Endothelial cell of umbilical vein (primary cell): ENCODE measurements around the gene LHX6. TPM values are rescaled to one million over a fixed set of nuclear protein-coding genes. Genes with fewer than 3 reads are reported as not detected.

Experiments
- BruUV-seq: library from RNA; stranded (reverse); fragments of 400-500 nt; replicated peaks from 2 replicates; lab custom pipeline; 2021; lab: Mats Ljungman, UMichigan
- CTCF ChIA-PET: fragments of 300-600, 350-600 bp; sonication (Branson Sonifier 250); formaldehyde crosslinking; loops from one replicate; lab custom pipeline; 2021; ENCODE audit warnings: antibody characterized with exemption, inconsistent platforms; lab: Charles Lee
- POLR2A ChIA-PET: fragments of 300-600, 350-600 bp; sonication (Branson Sonifier 250); formaldehyde crosslinking; loops from one replicate; lab custom pipeline; 2021; ENCODE audit warnings: antibody characterized with exemption, inconsistent platforms; lab: Charles Lee
- DNase-seq: peaks from one replicate; pipeline ENCODE4 v3.0.0-alpha.2; 2011; ENCODE audit warnings: low read depth, low spot score
- FAIRE-seq: peaks from 2 replicates; lab custom pipeline; 2011; peaks lifted over from hg19 to GRCh38; lab: Jason Lieb, UNC
- H2AFZ ChIP-seq: 2 replicates; pipeline ENCODE4 v1.6.0; 2012; ENCODE audit warnings: low read depth, low read length, control low read depth, inconsistent platforms
- H3K27ac ChIP-seq: 2 replicates; pipeline ENCODE4 v1.5.1; 2011; ENCODE audit warnings: low read depth, mild to moderate bottlenecking, control low read depth, low read length, moderate library complexity; ENCODE audit not compliant: insufficient read depth
- H3K27me3 ChIP-seq, 2 experiments: 2 replicates each; pipeline versions ENCODE4 v1.6.0 to v1.6.1; 2011; ENCODE audit warnings: low read length in 2 of 2, mixed read lengths in 1 of 2; ENCODE audit not compliant: control insufficient read depth in 2 of 2, insufficient read depth in 2 of 2
- H3K36me3 ChIP-seq, 2 experiments: 2 replicates in 1 of 2; 3 replicates in 1 of 2; pipeline ENCODE4 v1.5.1; 2011; ENCODE audit warnings: low read length in 2 of 2, mild to moderate bottlenecking in 1 of 2, moderate library complexity in 1 of 2; ENCODE audit not compliant: control insufficient read depth in 2 of 2, insufficient read depth in 2 of 2; ENCODE audit errors: extremely low read depth in 1 of 2
- H3K4me1 ChIP-seq: 3 replicates; pipeline ENCODE4 v1.5.1; 2011; ENCODE audit warnings: mild to moderate bottlenecking, low read length; ENCODE audit not compliant: control insufficient read depth, insufficient read depth; ENCODE audit errors: extremely low read depth
- H3K4me2 ChIP-seq: 2 replicates; pipeline ENCODE4 v1.6.1; 2011; ENCODE audit warnings: low read length, control low read depth, mixed read lengths; ENCODE audit not compliant: insufficient read depth
- H3K4me3 ChIP-seq, 3 experiments: fragments of 200-600 bp in 1 of 3; sonication (generic), shearing (Covaris generic) in 1 of 3; replicated peaks in 1 of 3; 2 replicates each; pipeline ENCODE4 v1.5.1; 2011 to 2016; ENCODE audit warnings: control low read depth in 3 of 3, low read length in 3 of 3, mild to moderate bottlenecking in 2 of 3, inconsistent platforms in 1 of 3, low read depth in 1 of 3, moderate library complexity in 1 of 3; ENCODE audit not compliant: insufficient read depth in 1 of 3
- H3K79me2 ChIP-seq: 2 replicates; pipeline ENCODE4 v1.6.0; 2012; ENCODE audit warnings: low read length, inconsistent platforms; ENCODE audit not compliant: control insufficient read depth, insufficient read depth
- H3K9ac ChIP-seq: replicated peaks from 2 replicates; pipeline ENCODE3; 2011; ENCODE audit warnings: low read length, control low read depth; ENCODE audit not compliant: insufficient read depth; ENCODE audit errors: extremely low read depth
- H3K9me1 ChIP-seq: replicated peaks from 3 replicates; pipeline ENCODE4 v1.6.0; 2011; ENCODE audit warnings: mild to moderate bottlenecking, low read length; ENCODE audit not compliant: control insufficient read depth, insufficient read depth; ENCODE audit errors: extremely low read depth
- H3K9me3 ChIP-seq: replicated peaks from 2 replicates; pipeline ENCODE4 v1.5.1; 2012; ENCODE audit warnings: low read length, inconsistent platforms; ENCODE audit not compliant: control insufficient read depth, insufficient read depth
- H4K20me1 ChIP-seq: replicated peaks from 2 replicates; pipeline ENCODE3; 2011; ENCODE audit warnings: mild to moderate bottlenecking, low read length; ENCODE audit not compliant: control insufficient read depth, insufficient read depth; ENCODE audit errors: extremely low read depth
- EZH2 ChIP-seq: IDR thresholded peaks from 2 replicates; pipeline ENCODE4 v1.6.1; 2012; ENCODE audit warnings: borderline replicate concordance, low read depth, mild to moderate bottlenecking, moderate library complexity, low read length, inconsistent platforms; ENCODE audit not compliant: severe bottlenecking
- FOS ChIP-seq: IDR thresholded peaks from 2 replicates; pipeline ENCODE4 v1.6.1; 2011; ENCODE audit warnings: mild to moderate bottlenecking, low read length, moderate library complexity, borderline replicate concordance; ENCODE audit not compliant: insufficient read depth
- GATA2 ChIP-seq: IDR thresholded peaks from 2 replicates; pipeline ENCODE4 v1.7.0; 2011; ENCODE audit warnings: low read depth, mild to moderate bottlenecking, moderate library complexity, mixed read lengths, low read length; ENCODE audit not compliant: insufficient read length, insufficient read depth
- JUN ChIP-seq: IDR thresholded peaks from 2 replicates; pipeline ENCODE4 v1.6.1; 2011; ENCODE audit warnings: borderline replicate concordance, low read depth; ENCODE audit not compliant: insufficient read length, insufficient read depth
- MYC ChIP-seq: IDR thresholded peaks from one replicate; pipeline ENCODE4 v1.6.1; 2011; ENCODE audit warnings: mild to moderate bottlenecking, low read depth, low read length
- POLR2A ChIP-seq: IDR thresholded peaks from 2 replicates; pipeline ENCODE4 v1.6.1; 2012; ENCODE audit warnings: low read depth, mild to moderate bottlenecking, control low read depth, low read length
- POLR2AphosphoS5 ChIP-seq: IDR thresholded peaks from 2 replicates; pipeline ENCODE4 v1.6.1; 2012; ENCODE audit warnings: low read depth, mild to moderate bottlenecking, control low read depth, low read length, moderate library complexity; ENCODE audit not compliant: insufficient read depth
- dilution Hi-C: fragments of 300-500 bp; cut with MboI; formaldehyde crosslinking; loops from one replicate; pipeline ENCODE4 v1.15.0; 2019; ENCODE audit warnings: low sequenced_read_pairs; ENCODE audit not compliant: extremely low pct_ligation_motif_present
- intact Hi-C: fragments of 100-400 bp; cut with micrococcal nuclease; formaldehyde crosslinking; loops from one replicate; pipeline ENCODE4 v1.10.0; 2022
- polyA plus RNA-seq, 4 experiments: library from polyadenylated mRNA; depleted of rRNA in 3 of 4; stranded (reverse) in 3 of 4; unstranded in 1 of 4; fragments of >200 nt; gene quantifications; 2 replicates each; pipeline versions ENCODE4 v1.2.1 to v1.2.3, GENCODE V29; 2011 to 2012; ENCODE audit warnings: missing spikeins in 1 of 4
- total RNA-seq: library from RNA; stranded (reverse); gene quantifications from 2 replicates; pipeline ENCODE4 v1.2.3, GENCODE V29; 2021
- TF ChIP-seq, protein P1 (sequence below), 2 donors: IDR thresholded peaks; 1 replicate in 1 of 2; 2 replicates in 1 of 2; pipeline ENCODE4 v1.5.1; 2011; ENCODE audit warnings: low read length in 2 of 2, mild to moderate bottlenecking in 2 of 2, moderate library complexity in 2 of 2, control low read depth in 1 of 2, inconsistent platforms in 1 of 2, low read depth in 1 of 2; ENCODE audit not compliant: insufficient read depth in 1 of 2; ENCODE audit errors: extremely low read depth in 1 of 2
- TF ChIP-seq, protein P2 (sequence below): IDR thresholded peaks from 2 replicates; pipeline ENCODE4 v1.6.1; 2011; ENCODE audit not compliant: insufficient read depth, insufficient read length

The LHX6 gene
- total and polyA plus RNA-seq, 2 donors (not counting 3 experiments of a cell fraction or from before 2014, with no cell fraction given), result 2.4 to 18.4 TPM

DNA sequence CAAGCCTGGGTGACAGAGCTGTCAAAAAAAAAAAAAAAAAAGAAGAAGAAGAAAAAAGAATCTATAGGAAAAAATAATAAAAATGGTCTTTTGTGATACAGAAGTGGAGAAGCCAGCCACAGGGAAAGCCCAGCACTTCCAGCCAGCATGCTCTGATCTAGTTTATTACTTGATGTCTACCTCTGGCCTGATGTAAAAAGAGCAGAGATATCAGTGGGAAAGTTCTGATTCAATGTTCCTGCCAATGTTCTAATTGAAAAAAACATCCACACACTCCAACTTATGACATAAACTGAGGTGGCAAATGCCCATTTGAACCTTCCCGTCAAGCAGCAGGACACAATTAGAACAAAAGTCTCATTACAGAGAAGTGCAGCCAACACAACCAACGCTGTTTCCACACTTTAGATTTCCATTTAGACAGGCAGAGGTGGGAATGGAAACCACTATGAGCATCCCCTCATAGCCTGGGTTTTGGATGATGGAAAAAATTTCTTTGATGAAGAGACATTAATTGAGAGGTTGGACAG, 30.2 kb upstream of the LHX6 start:
- H3K4me2 ChIP-seq, result no peak overlapping the region
- FAIRE-seq, result no peak
- H3K9me1 ChIP-seq, result no peaks in the 10 kb centered on the region
- H3K4me1 ChIP-seq, result peaks cover 34% of the 10 kb centered on the region
- no peaks in the 10 kb centered on the region for H3K27me3 ChIP-seq
- CTCF ChIA-PET, result no interaction called here
- H4K20me1 ChIP-seq, result no peaks in the 10 kb centered on the region
- H3K36me3 ChIP-seq, result peaks cover 5 to 12% of the 10 kb centered on the region in 2 experiments
- dilution Hi-C loops, result no loop called here
- H3K27ac ChIP-seq, result no peak overlapping the region
- no peak for DNase-seq
- intact Hi-C loops, result loop anchor here (10.0 kb wide), 1 partner anchor 196 kb away; no protein-coding TSS in a partner anchor
- H3K4me3 ChIP-seq, result no peak overlapping the region
- no TSS peak for BruUV-seq
- TF ChIP-seq POLR2AphosphoS5 (no peak), EZH2 (no peak), FOS (no peak), POLR2A (no peak), JUN (no peak), MYC (no peak), GATA2 (no peak)
- TF ChIP-seq, protein P1, sequence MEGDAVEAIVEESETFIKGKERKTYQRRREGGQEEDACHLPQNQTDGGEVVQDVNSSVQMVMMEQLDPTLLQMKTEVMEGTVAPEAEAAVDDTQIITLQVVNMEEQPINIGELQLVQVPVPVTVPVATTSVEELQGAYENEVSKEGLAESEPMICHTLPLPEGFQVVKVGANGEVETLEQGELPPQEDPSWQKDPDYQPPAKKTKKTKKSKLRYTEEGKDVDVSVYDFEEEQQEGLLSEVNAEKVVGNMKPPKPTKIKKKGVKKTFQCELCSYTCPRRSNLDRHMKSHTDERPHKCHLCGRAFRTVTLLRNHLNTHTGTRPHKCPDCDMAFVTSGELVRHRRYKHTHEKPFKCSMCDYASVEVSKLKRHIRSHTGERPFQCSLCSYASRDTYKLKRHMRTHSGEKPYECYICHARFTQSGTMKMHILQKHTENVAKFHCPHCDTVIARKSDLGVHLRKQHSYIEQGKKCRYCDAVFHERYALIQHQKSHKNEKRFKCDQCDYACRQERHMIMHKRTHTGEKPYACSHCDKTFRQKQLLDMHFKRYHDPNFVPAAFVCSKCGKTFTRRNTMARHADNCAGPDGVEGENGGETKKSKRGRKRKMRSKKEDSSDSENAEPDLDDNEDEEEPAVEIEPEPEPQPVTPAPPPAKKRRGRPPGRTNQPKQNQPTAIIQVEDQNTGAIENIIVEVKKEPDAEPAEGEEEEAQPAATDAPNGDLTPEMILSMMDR (IDR thresholded peaks at IDR 0.05; ENCODE audit: extremely low read depth in 1 of 2, insufficient read depth in 1 of 2, low read depth in 1 of 2, low read length in 2 of 2), result no peak
- TF ChIP-seq, protein P2, sequence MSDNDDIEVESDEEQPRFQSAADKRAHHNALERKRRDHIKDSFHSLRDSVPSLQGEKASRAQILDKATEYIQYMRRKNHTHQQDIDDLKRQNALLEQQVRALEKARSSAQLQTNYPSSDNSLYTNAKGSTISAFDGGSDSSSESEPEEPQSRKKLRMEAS, result no peak
- POLR2A ChIA-PET, result no interaction called here
- H3K9me3 ChIP-seq, result no peaks in the 10 kb centered on the region
- no peak overlapping the region for H2AFZ ChIP-seq
- peaks cover 32% of the 10 kb centered on the region for H3K79me2 ChIP-seq
- H3K9ac ChIP-seq, result no peak overlapping the region
